GM12892 (cell line): ENCODE measurements around the gene FAM114A1.

Experiments used
- DNase-seq: peaks from one replicate; pipeline ENCODE4 v3.0.0; 2011; ENCODE audit not compliant: insufficient read length
- FAIRE-seq: peaks from 2 replicates; lab custom pipeline; 2011; peaks lifted over from hg19 to GRCh38; lab: Jason Lieb, UNC
- POLR2A ChIP-seq: IDR thresholded peaks from 2 replicates; pipeline ENCODE4 v1.6.1; 2011; ENCODE audit warnings: low read depth, low read length, control low read depth
- POLR2AphosphoS5 ChIP-seq: IDR thresholded peaks from 2 replicates; pipeline ENCODE4 v1.6.1; 2011; ENCODE audit warnings: low read depth, low read length, control low read depth
- TAF1 ChIP-seq: IDR thresholded peaks from 2 replicates; pipeline ENCODE4 v1.6.1; 2011; ENCODE audit warnings: low read depth, mild to moderate bottlenecking, control low read depth, low read length, borderline replicate concordance

The FAM114A1 gene

DNA sequence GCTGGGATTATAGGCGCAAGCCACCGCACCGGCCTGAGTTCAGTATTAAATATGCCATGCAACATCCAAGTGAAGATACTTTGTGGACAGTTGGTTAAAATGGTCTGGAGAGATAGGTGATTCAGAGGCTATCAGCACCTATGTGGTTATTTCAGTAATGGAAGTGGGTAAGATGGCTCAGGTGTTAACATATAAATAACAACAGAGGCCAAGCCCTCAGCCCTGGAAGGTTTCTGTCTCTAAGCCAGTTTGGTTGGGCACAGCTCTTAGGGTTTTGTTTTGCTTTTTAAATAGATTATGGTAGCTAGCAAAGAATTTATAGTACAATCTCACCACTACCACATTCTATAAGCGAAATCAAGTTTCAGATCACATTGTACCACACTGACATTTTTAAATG, 16.6 kb downstream of the FAM114A1 start:
- FAIRE-seq (no peak), DNase-seq (no peak)
- TF ChIP-seq TAF1 (no peak), POLR2A (no peak), POLR2AphosphoS5 (no peak)

DNA sequence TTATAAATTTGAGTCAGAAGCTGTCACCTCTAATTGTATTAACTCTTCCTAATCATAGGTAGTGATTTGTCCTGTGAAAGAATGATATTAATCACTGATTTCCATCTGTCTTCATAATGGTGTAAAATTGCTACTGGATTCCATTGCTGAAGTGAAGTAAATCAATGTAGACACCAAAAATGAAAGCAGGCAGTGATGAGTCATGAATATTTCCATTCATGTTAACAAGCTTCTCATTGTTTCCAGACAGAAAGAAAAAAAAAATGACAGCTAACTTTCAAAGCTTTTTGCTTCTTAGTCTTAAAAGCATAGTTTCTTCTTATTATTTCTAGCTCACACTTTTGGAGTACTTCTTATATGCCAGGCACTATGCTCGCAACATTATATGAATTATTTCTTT, 21.5 kb downstream of the FAM114A1 start:
- no peak for DNase-seq
- no peak for FAIRE-seq
- TF ChIP-seq POLR2AphosphoS5: no peak
- no peak for TF ChIP-seq TAF1
- TF ChIP-seq POLR2A: no peak

DNA sequence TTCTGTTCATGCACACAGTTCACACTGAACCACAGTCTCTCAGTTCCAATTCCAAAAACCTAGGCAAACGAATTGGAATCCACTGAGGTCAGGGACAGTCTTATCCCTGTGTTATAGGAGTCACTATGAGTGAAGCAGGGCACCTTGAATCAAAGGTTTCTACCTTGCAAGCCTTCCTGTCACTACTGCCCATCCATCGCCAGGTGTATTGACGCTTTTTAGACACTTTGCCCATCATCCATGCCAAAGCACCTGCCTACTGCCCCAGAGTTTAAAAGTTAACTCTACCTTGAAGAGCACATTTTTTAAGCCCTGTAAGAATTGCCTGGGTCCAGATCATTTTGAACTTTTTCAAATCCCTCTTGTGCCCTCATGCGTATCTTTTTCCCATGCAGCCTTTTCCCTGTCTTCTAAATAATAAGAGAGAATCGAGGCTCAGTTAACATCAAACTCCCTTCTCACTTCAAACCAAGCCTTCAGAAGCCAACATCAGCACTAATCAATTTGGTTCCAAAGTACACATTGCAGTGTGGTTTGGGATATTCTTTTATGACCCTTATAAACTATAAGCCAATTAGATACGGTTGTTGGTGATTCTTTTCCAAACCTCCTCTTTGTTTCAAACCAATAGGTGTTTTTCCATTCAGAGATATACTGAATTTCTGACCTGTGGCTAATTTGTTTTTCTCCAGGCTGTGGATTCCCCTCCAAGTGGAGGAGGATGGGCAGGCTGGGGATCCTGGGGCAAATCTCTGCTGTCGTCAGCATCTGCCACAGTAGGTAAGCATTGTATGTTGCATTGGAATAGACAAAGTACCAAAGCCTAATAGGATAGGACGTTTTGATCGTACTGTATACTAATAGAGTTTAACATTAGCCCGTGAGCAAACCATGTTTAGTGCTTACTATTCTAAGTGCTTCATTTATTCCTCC, 23.7 kb downstream of the FAM114A1 start:
- FAIRE-seq (no peak), DNase-seq (no peak)
- TF ChIP-seq TAF1 (no peak), POLR2AphosphoS5 (no peak), POLR2A (no peak)

DNA sequence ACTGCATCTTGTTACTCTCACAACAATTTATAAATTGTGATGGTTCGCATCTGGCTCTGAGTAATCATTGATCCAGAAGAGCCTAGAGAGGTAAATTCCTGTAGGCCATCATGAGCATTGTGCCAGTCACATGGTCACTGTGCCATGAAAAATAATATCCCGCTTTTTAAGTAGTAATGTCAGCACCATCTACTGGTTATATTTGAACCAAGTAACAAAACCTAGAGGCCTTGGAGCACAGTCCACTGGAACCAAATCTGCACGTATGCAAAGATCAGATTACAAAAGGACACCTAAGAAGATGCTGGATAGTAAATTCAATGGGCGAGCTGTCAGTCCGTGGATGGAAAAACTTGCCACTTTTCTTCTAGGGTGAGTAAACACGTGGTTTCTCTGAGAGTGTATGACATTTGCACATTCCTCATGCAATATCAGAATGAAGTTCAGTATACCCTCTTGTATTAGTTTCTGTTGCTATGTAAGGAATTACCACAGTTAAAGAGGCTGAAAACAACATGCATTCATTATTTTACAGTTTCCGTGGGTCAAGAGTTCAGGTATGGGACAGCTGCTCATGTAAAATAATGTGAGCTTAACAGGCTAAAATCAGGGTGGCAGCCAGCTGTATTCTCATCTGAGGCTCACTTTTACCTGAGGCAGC, 26.8 kb downstream of the FAM114A1 start:
- TF ChIP-seq POLR2AphosphoS5 (no peak), TAF1 (no peak), POLR2A (no peak)
- FAIRE-seq: no peak
- no peak for DNase-seq

DNA sequence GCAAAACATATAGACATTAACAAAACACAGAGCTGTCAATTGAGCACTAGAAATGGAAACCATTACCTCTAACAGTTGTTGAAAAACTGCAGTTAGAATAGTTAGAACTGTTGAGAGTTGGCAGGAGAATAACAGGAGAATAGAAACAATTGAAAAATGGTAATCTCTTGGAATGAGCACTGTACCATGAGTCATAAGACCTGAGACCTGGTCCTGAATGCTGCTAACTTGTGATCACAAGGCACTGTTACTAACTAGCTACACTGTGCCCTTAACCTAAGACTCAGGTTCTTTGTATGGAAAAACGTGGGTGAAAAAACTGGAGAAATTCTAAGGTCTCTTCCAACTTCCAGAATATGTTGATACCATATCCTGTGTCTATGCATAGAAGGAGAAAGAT, 29.3 kb downstream of the FAM114A1 start:
- FAIRE-seq (no peak), DNase-seq (no peak)
- TF ChIP-seq POLR2A (no peak), POLR2AphosphoS5 (no peak), TAF1 (no peak)

DNA sequence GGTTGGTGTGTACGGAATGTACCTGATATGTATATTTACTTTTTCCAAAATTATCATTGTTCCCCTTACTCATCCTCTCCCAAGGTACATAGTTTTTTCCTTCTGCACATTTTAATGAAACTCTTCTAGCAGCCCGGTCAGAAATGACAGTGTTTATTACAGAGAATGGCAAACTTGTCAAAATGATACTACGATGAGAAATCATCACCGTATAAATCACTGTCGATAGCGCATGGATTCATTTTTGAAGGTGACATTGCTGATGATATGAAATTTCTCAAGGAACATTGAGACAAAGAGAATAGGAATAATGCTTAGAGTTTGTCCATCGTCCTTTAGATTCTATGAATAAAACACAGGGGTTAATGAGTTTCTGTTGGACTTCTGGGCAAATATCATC, 30.6 kb downstream of the FAM114A1 start:
- FAIRE-seq: no peak
- no peak for TF ChIP-seq TAF1
- no peak for TF ChIP-seq POLR2AphosphoS5
- no peak for TF ChIP-seq POLR2A
- DNase-seq: no peak

- FAIRE-seq (no peak), DNase-seq (no peak)
- TF ChIP-seq TAF1 (no peak), POLR2A (no peak)
Measured at GRCh38 chr4:38902221-38902620, 34.6 kb downstream of the FAM114A1 start.

- FAIRE-seq (peak; percentile 51), DNase-seq (no peak)
- TF ChIP-seq POLR2AphosphoS5 (no peak), POLR2A (no peak), TAF1 (no peak)
Measured at GRCh38 chr4:38902695-38903094, 35.1 kb downstream of the FAM114A1 start.

DNA sequence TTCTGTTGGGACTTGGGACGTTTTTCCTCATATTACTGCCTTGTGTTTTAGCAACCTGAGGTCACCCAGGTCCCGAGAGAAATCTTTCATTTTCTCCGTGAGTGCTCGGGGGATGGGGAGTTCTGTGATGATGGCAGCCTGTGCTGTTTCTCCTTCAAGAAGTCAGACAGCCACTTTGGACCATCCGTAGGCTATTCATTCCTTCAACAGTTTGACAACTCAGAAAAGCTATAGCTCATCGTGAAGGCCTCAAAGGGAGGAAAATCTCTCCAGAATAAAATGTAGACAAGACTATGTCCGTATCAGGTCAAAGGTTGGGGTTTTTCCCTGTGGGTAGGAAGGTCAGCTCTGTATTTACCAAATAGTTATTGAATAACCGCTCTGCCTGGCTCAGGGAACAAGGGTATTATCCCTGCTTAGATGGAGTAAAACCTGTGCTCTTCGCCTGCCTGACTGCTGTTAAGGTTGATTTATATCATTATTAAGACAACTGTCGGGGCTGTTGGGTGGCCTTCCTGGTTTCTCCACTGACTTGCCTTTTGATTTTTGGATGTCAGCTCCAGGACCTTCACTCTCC, 36.6 kb downstream of the FAM114A1 start:
- FAIRE-seq (no peak), DNase-seq (no peak)
- TF ChIP-seq POLR2AphosphoS5 (no peak), POLR2A (no peak), TAF1 (no peak)

DNA sequence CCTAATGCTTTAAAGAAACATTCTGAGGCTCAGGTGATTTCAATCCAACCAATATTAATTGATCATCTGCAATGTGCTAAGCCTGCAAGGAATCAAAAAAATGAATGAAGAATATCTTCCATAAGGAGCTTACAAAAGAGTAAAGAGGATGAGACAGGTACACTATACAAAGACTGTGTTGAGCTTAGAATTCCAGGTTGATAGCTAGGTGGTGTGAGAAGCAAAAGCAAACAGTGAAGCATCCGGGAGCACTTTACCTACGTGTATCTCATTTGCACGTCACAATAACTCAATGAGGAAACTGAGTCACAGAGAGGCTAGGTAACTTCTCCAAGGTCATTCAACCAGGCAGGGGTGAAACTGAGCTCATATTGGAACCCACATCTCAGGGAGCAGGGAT, 37.1 kb downstream of the FAM114A1 start:
- no peak for DNase-seq
- no peak for FAIRE-seq
- no peak for TF ChIP-seq POLR2AphosphoS5
- no peak for TF ChIP-seq POLR2A
- no peak for TF ChIP-seq TAF1

- DNase-seq (no peak), FAIRE-seq (no peak)
- TF ChIP-seq POLR2AphosphoS5: no peak
- no peak for TF ChIP-seq TAF1
- TF ChIP-seq POLR2A: no peak
Measured at GRCh38 chr4:38905652-38906385, 38.2 kb downstream of the FAM114A1 start.

- TF ChIP-seq POLR2AphosphoS5 (no peak), POLR2A (no peak), TAF1 (no peak)
- DNase-seq (no peak), FAIRE-seq (no peak)
Measured at GRCh38 chr4:38907696-38908270, 40.2 kb downstream of the FAM114A1 start.
